ENCODE results near the gene LRRC2. TPM values are rescaled to one million over a fixed set of nuclear protein-coding genes. Genes with fewer than 3 reads are reported as not detected.
A peak's percentile ranks its signal among the peaks of the same experiment; 100 is the strongest.
"Not testable (repeated sequence)": the region's sequence is repeated elsewhere in the genome, so short reads cannot be mapped to it uniquely, and the experiment has no call there.

LRRC2 gene
- total and polyA plus RNA-seq, 7 experiments from 2014 or later = 0.10 to 0.48 (median 0.32) TPM; not detected in 2

- H3K36me3 Mint-ChIP-seq = no peaks in the 10 kb centered on the region
- peak overlapping the region in 1 of 9 donors; percentile 36 for H3K27ac Mint-ChIP-seq
- peaks cover 0 to 1% (median 0%) of the 10 kb centered on the region in 11 donors for H3K9me3 Mint-ChIP-seq
Observed at GRCh38 chr3:46527239-46527638, 38.9 kb downstream of the LRRC2 start.

GRCh38 chr3:46524832-46525231 lies 41.3 kb downstream of the LRRC2 start:
- no peak for DNase-seq
- no peaks in the 10 kb centered on the region for H3K9me3 Mint-ChIP-seq
- H3K4me1 Mint-ChIP-seq = peaks cover 0 to 4% (median 0%) of the 10 kb centered on the region in 7 donors
- peaks cover 0 to 33% (median 0%) of the 10 kb centered on the region in 5 donors for H3K27me3 Mint-ChIP-seq
- H3K36me3 Mint-ChIP-seq = no peaks in the 10 kb centered on the region
- no peak for ATAC-seq
- H3K27ac Mint-ChIP-seq = no peak overlapping the region
- Histone ChIP-seq H3K36me3 (ENCODE audit: control insufficient read depth in 2 of 3, insufficient read depth in 3 of 3, low read length in 3 of 3) (no peaks in the 10 kb centered on the region), H3K27me3 (ENCODE audit: control insufficient read depth in 2 of 2, insufficient read depth in 2 of 2, low read length in 2 of 2) (no peaks in the 10 kb centered on the region), H3K27ac (ENCODE audit: low read depth, low read length) (no peak overlapping the region), H3K9me3 (ENCODE audit: control insufficient read depth in 2 of 3, low read length in 3 of 3) (no peaks in the 10 kb centered on the region), H3K4me3 (ENCODE audit: low read length) (no peak overlapping the region), H3K4me1 (ENCODE audit: control insufficient read depth in 2 of 2, insufficient read depth in 2 of 2, low read length in 2 of 2) (no peaks in the 10 kb centered on the region)
- intact Hi-C loops (cut with micrococcal nuclease) = no loop called here
- CTCF ChIA-PET = no interaction called here
- POLR2A ChIA-PET = no interaction called here
- H3K4me3 Mint-ChIP-seq = no peak overlapping the region

More at GRCh38 chr3:46527239-46527638, 38.9 kb downstream of the LRRC2 start:
- H3K4me3 ChIP-seq (ENCODE audit: low read length) = no peak overlapping the region
- ATAC-seq (no peak), DNase-seq (no peak)
- no peak overlapping the region for H3K27ac ChIP-seq (ENCODE audit: low read depth, low read length)
- POLR2A ChIA-PET = no interaction called here
- no peaks in the 10 kb centered on the region for H3K27me3 ChIP-seq (ENCODE audit: control insufficient read depth in 2 of 2, insufficient read depth in 2 of 2, low read length in 2 of 2)
- H3K36me3 ChIP-seq (ENCODE audit: control insufficient read depth in 2 of 3, insufficient read depth in 3 of 3, low read length in 3 of 3) = no peaks in the 10 kb centered on the region
- CTCF ChIA-PET = interaction anchor here (1.3 kb wide), 1 partner anchor 31 kb away, joined by 4 read pairs; no protein-coding TSS in a partner anchor
- H3K4me3 Mint-ChIP-seq = no peak overlapping the region
- H3K4me1 ChIP-seq (ENCODE audit: control insufficient read depth in 2 of 2, insufficient read depth in 2 of 2, low read length in 2 of 2) = no peaks in the 10 kb centered on the region
- H3K9me3 ChIP-seq (ENCODE audit: control insufficient read depth in 2 of 3, low read length in 3 of 3) = no peaks in the 10 kb centered on the region
- intact Hi-C loops (cut with micrococcal nuclease) = no loop called here
- H3K27me3 Mint-ChIP-seq = peaks cover 0 to 46% (median 0%) of the 10 kb centered on the region in 5 donors
- H3K4me1 Mint-ChIP-seq = peaks cover 0 to 4% (median 0%) of the 10 kb centered on the region in 7 donors

GRCh38 chr3:46524008-46524407 lies 42.1 kb downstream of the LRRC2 start:
- no peak overlapping the region for H3K27ac Mint-ChIP-seq
- ATAC-seq (no peak), DNase-seq (no peak)
- H3K9me3 ChIP-seq (ENCODE audit: control insufficient read depth in 2 of 3, low read length in 3 of 3) = no peaks in the 10 kb centered on the region
- ChIA-PET CTCF (no interaction called here), POLR2A (no interaction called here)
- H3K9me3 Mint-ChIP-seq = no peaks in the 10 kb centered on the region
- H3K36me3 Mint-ChIP-seq = no peaks in the 10 kb centered on the region
- peaks cover 0 to 4% (median 0%) of the 10 kb centered on the region in 7 donors for H3K4me1 Mint-ChIP-seq
- H3K4me3 Mint-ChIP-seq = no peak overlapping the region
- intact Hi-C loops (cut with micrococcal nuclease) = no loop called here
- H3K27me3 ChIP-seq (ENCODE audit: control insufficient read depth in 2 of 2, insufficient read depth in 2 of 2, low read length in 2 of 2) = no peaks in the 10 kb centered on the region
- H3K27me3 Mint-ChIP-seq = peaks cover 0 to 34% (median 0%) of the 10 kb centered on the region in 5 donors
- no peaks in the 10 kb centered on the region for H3K36me3 ChIP-seq (ENCODE audit: control insufficient read depth in 2 of 3, insufficient read depth in 3 of 3, low read length in 3 of 3)
- H3K4me1 ChIP-seq (ENCODE audit: control insufficient read depth in 2 of 2, insufficient read depth in 2 of 2, low read length in 2 of 2) = no peaks in the 10 kb centered on the region
- no peak overlapping the region for H3K27ac ChIP-seq (ENCODE audit: low read depth, low read length)
- H3K4me3 ChIP-seq (ENCODE audit: low read length) = no peak overlapping the region

- Histone ChIP-seq H3K9me3 (ENCODE audit: control insufficient read depth in 2 of 3, low read length in 3 of 3) (no peaks in the 10 kb centered on the region), H3K27me3 (ENCODE audit: control insufficient read depth in 2 of 2, insufficient read depth in 2 of 2, low read length in 2 of 2) (no peaks in the 10 kb centered on the region), H3K4me1 (ENCODE audit: control insufficient read depth in 2 of 2, insufficient read depth in 2 of 2, low read length in 2 of 2) (no peaks in the 10 kb centered on the region), H3K36me3 (ENCODE audit: control insufficient read depth in 2 of 3, insufficient read depth in 3 of 3, low read length in 3 of 3) (no peaks in the 10 kb centered on the region), H3K27ac (ENCODE audit: low read depth, low read length) (no peak overlapping the region), H3K4me3 (ENCODE audit: low read length) (no peak overlapping the region)
- Mint-ChIP-seq H3K36me3 (no peaks in the 10 kb centered on the region), H3K9me3 (no peaks in the 10 kb centered on the region), H3K4me3 (no peak overlapping the region), H3K4me1 (peaks cover 0 to 4% (median 0%) of the 10 kb centered on the region in 7 donors), H3K27ac (no peak overlapping the region), H3K27me3 (peaks cover 0 to 37% (median 0%) of the 10 kb centered on the region in 5 donors)
- no peak for ATAC-seq
- no peak for DNase-seq
- ChIA-PET POLR2A (no interaction called here), CTCF (no interaction called here)
- intact Hi-C loops (cut with micrococcal nuclease) = no loop called here
Observed at GRCh38 chr3:46523556-46523955, 42.5 kb downstream of the LRRC2 start.

- H3K9me3 ChIP-seq (ENCODE audit: control insufficient read depth in 2 of 3, low read length in 3 of 3); H3K4me1 ChIP-seq (ENCODE audit: control insufficient read depth in 2 of 2, insufficient read depth in 2 of 2, low read length in 2 of 2); ATAC-seq; H3K4me1 Mint-ChIP-seq; intact Hi-C loops (cut with micrococcal nuclease); H3K4me3 ChIP-seq (ENCODE audit: low read length); DNase-seq; POLR2A ChIA-PET; H3K36me3 ChIP-seq (ENCODE audit: control insufficient read depth in 2 of 3, insufficient read depth in 3 of 3, low read length in 3 of 3); H3K27ac Mint-ChIP-seq; H3K4me3 Mint-ChIP-seq; H3K27ac ChIP-seq (ENCODE audit: low read depth, low read length); H3K36me3 Mint-ChIP-seq; H3K9me3 Mint-ChIP-seq; H3K27me3 ChIP-seq (ENCODE audit: control insufficient read depth in 2 of 2, insufficient read depth in 2 of 2, low read length in 2 of 2): not testable (repeated sequence)
- CTCF ChIA-PET = interaction anchor here (1.1 to 1.4 kb wide), 2 partner anchors 33 to 36 kb away, joined by 4 to 5 read pairs; no protein-coding TSS in a partner anchor
- peaks cover 0 to 35% (median 0%) of the 10 kb centered on the region in 5 donors for H3K27me3 Mint-ChIP-seq
Observed at GRCh38 chr3:46522201-46522600, 43.9 kb downstream of the LRRC2 start.

GRCh38 chr3:46521096-46521495 lies 45.0 kb downstream of the LRRC2 start:
- ChIA-PET CTCF (interaction anchor here (1.1 to 1.4 kb wide), 2 partner anchors 29 to 32 kb away, joined by 3 to 5 read pairs; no protein-coding TSS in a partner anchor), POLR2A (no interaction called here)
- Mint-ChIP-seq H3K9me3 (no peaks in the 10 kb centered on the region), H3K27me3 (peaks cover 0 to 34% (median 0%) of the 10 kb centered on the region in 5 donors), H3K4me3 (no peak overlapping the region), H3K27ac (no peak overlapping the region), H3K36me3 (no peaks in the 10 kb centered on the region), H3K4me1 (peaks cover 0 to 4% (median 0%) of the 10 kb centered on the region in 7 donors)
- no peak for DNase-seq
- H3K4me1 ChIP-seq (ENCODE audit: control insufficient read depth in 2 of 2, insufficient read depth in 2 of 2, low read length in 2 of 2) = no peaks in the 10 kb centered on the region
- H3K4me3 ChIP-seq (ENCODE audit: low read length) = no peak overlapping the region
- no peak overlapping the region for H3K27ac ChIP-seq (ENCODE audit: low read depth, low read length)
- no peaks in the 10 kb centered on the region for H3K27me3 ChIP-seq (ENCODE audit: control insufficient read depth in 2 of 2, insufficient read depth in 2 of 2, low read length in 2 of 2)
- ATAC-seq = no peak
- no peaks in the 10 kb centered on the region for H3K36me3 ChIP-seq (ENCODE audit: control insufficient read depth in 2 of 3, insufficient read depth in 3 of 3, low read length in 3 of 3)
- H3K9me3 ChIP-seq (ENCODE audit: control insufficient read depth in 2 of 3, low read length in 3 of 3) = no peaks in the 10 kb centered on the region
- intact Hi-C loops (cut with micrococcal nuclease) = no loop called here

GRCh38 chr3:46520531-46520930 lies 45.6 kb downstream of the LRRC2 start:
- peaks cover 0 to 34% (median 0%) of the 10 kb centered on the region in 5 donors for H3K27me3 Mint-ChIP-seq
- no peaks in the 10 kb centered on the region for H3K27me3 ChIP-seq (ENCODE audit: control insufficient read depth in 2 of 2, insufficient read depth in 2 of 2, low read length in 2 of 2)
- no peaks in the 10 kb centered on the region for H3K9me3 ChIP-seq (ENCODE audit: control insufficient read depth in 2 of 3, low read length in 3 of 3)
- H3K4me3 Mint-ChIP-seq = no peak overlapping the region
- no peak overlapping the region for H3K27ac Mint-ChIP-seq
- intact Hi-C loops (cut with micrococcal nuclease) = no loop called here
- H3K4me1 Mint-ChIP-seq = peaks cover 0 to 4% (median 0%) of the 10 kb centered on the region in 7 donors
- no peaks in the 10 kb centered on the region for H3K4me1 ChIP-seq (ENCODE audit: control insufficient read depth in 2 of 2, insufficient read depth in 2 of 2, low read length in 2 of 2)
- DNase-seq = no peak
- H3K36me3 Mint-ChIP-seq = no peaks in the 10 kb centered on the region
- no peak overlapping the region for H3K27ac ChIP-seq (ENCODE audit: low read depth, low read length)
- no peaks in the 10 kb centered on the region for H3K9me3 Mint-ChIP-seq
- CTCF ChIA-PET = interaction anchor here (1.1 kb wide), 1 partner anchor 28 kb away, joined by 3 read pairs; no protein-coding TSS in a partner anchor
- H3K4me3 ChIP-seq (ENCODE audit: low read length) = no peak overlapping the region
- no peaks in the 10 kb centered on the region for H3K36me3 ChIP-seq (ENCODE audit: control insufficient read depth in 2 of 3, insufficient read depth in 3 of 3, low read length in 3 of 3)
- POLR2A ChIA-PET = no interaction called here
- no peak for ATAC-seq
